ENCODE measurements around the gene MEN1. TPM values are rescaled to one million over a fixed set of nuclear protein-coding genes. Genes with fewer than 3 reads are reported as not detected.

MEN1 gene
- polyA plus RNA-seq: 36.4 TPM

GRCh38 chr11:64810271-64810890 is at the start of gene MEN1:
MEN1 (minus strand) TSS chr11:64810551; CDS start chr11:64810109, 442 bp downstream.
- H3K27me3 Mint-ChIP-seq: no peaks in the 10 kb centered on the region
- peak within 1 kb of the TSS; percentile 93 to 98 (median 96) for H3K4me3 Mint-ChIP-seq
- peak within 1 kb of the TSS; percentile 69 to 87 (median 86) for H3K27ac Mint-ChIP-seq
- H3K36me3 Mint-ChIP-seq: peaks cover 2% of the 10 kb centered on the region
- H3K9me3 Mint-ChIP-seq: no peaks in the 10 kb centered on the region
- peaks cover 21 to 26% (median 22%) of the 10 kb centered on the region in 3 donors for H3K4me1 Mint-ChIP-seq

- H3K4me1 Mint-ChIP-seq: peaks cover 45 to 63% (median 51%) of the 10 kb centered on the region in 3 donors
- no peaks in the 10 kb centered on the region for H3K9me3 Mint-ChIP-seq
- peak overlapping the region; percentile 78 to 94 (median 89) for H3K4me3 Mint-ChIP-seq
Observed at GRCh38 chr11:64859542-64860414, 49.4 kb upstream of the MEN1 start.

GRCh38 chr11:64858467-64859263 is 48.3 kb upstream of the MEN1 start:
- no peaks in the 10 kb centered on the region for H3K27me3 Mint-ChIP-seq
- H3K4me3 Mint-ChIP-seq: peak overlapping the region; percentile 78 to 94 (median 89)

More at GRCh38 chr11:64859542-64860414, 49.4 kb upstream of the MEN1 start:
- Mint-ChIP-seq H3K27ac (peak overlapping the region; percentile 96 to 97 (median 96)), H3K27me3 (no peaks in the 10 kb centered on the region), H3K36me3 (peaks cover 10% of the 10 kb centered on the region)

GRCh38 chr11:64857485-64857884 is 47.1 kb upstream of the MEN1 start:
- Mint-ChIP-seq H3K27me3 (no peaks in the 10 kb centered on the region), H3K36me3 (peaks cover 10% of the 10 kb centered on the region), H3K9me3 (no peaks in the 10 kb centered on the region), H3K4me3 (peak overlapping the region in 2 of 4 donors; percentile 32 to 60), H3K4me1 (peaks cover 58 to 70% (median 60%) of the 10 kb centered on the region in 3 donors), H3K27ac (peak overlapping the region; percentile 65 to 97 (median 82))

More at GRCh38 chr11:64858467-64859263, 48.3 kb upstream of the MEN1 start:
- Mint-ChIP-seq H3K36me3 (peaks cover 10% of the 10 kb centered on the region), H3K4me1 (peaks cover 48 to 66% (median 55%) of the 10 kb centered on the region in 3 donors), H3K27ac (peak overlapping the region; percentile 96 to 97 (median 96)), H3K9me3 (no peaks in the 10 kb centered on the region)

- H3K4me1 Mint-ChIP-seq: peaks cover 59 to 73% (median 64%) of the 10 kb centered on the region in 3 donors
- H3K27me3 Mint-ChIP-seq: no peaks in the 10 kb centered on the region
- peak overlapping the region; percentile 87 to 95 (median 95) for H3K27ac Mint-ChIP-seq
- H3K9me3 Mint-ChIP-seq: no peaks in the 10 kb centered on the region
- H3K36me3 Mint-ChIP-seq: peaks cover 10% of the 10 kb centered on the region
- peak overlapping the region in 2 of 4 donors; percentile 28 to 92 for H3K4me3 Mint-ChIP-seq
Observed at GRCh38 chr11:64856382-64857227, 46.3 kb upstream of the MEN1 start.

- no peaks in the 10 kb centered on the region for H3K9me3 Mint-ChIP-seq
- H3K4me1 Mint-ChIP-seq: peaks cover 61 to 76% (median 64%) of the 10 kb centered on the region in 3 donors
- H3K4me3 Mint-ChIP-seq: peak overlapping the region; percentile 21 to 92 (median 84)
- peak overlapping the region; percentile 92 to 95 (median 95) for H3K27ac Mint-ChIP-seq
- peaks cover 10% of the 10 kb centered on the region for H3K36me3 Mint-ChIP-seq
- no peaks in the 10 kb centered on the region for H3K27me3 Mint-ChIP-seq
Observed at GRCh38 chr11:64855596-64856304, 45.4 kb upstream of the MEN1 start.

- H3K4me3 Mint-ChIP-seq: peak overlapping the region in 3 of 4 donors; percentile 63 to 92 (median 85)
- peaks cover 8% of the 10 kb centered on the region for H3K36me3 Mint-ChIP-seq
Observed at GRCh38 chr11:64854534-64855502, 44.5 kb upstream of the MEN1 start.

GRCh38 chr11:64854157-64854533 is 43.8 kb upstream of the MEN1 start:
- H3K36me3 Mint-ChIP-seq: peaks cover 6% of the 10 kb centered on the region
- no peaks in the 10 kb centered on the region for H3K27me3 Mint-ChIP-seq
- H3K4me1 Mint-ChIP-seq: peaks cover 55 to 76% (median 56%) of the 10 kb centered on the region in 3 donors
- peak overlapping the region; percentile 70 to 87 (median 76) for H3K4me3 Mint-ChIP-seq
- peak overlapping the region; percentile 95 to 99 (median 95) for H3K27ac Mint-ChIP-seq
- no peaks in the 10 kb centered on the region for H3K9me3 Mint-ChIP-seq

More at GRCh38 chr11:64854534-64855502, 44.5 kb upstream of the MEN1 start:
- Mint-ChIP-seq H3K27ac (peak overlapping the region; percentile 92 to 95 (median 95)), H3K4me1 (peaks cover 56 to 74% (median 59%) of the 10 kb centered on the region in 3 donors), H3K9me3 (no peaks in the 10 kb centered on the region), H3K27me3 (no peaks in the 10 kb centered on the region)

- H3K9me3 Mint-ChIP-seq: no peaks in the 10 kb centered on the region
- H3K27me3 Mint-ChIP-seq: no peaks in the 10 kb centered on the region
- H3K4me3 Mint-ChIP-seq: peak overlapping the region; percentile 70 to 89 (median 84)
- peaks cover 55 to 74% (median 56%) of the 10 kb centered on the region in 3 donors for H3K4me1 Mint-ChIP-seq
- H3K36me3 Mint-ChIP-seq: peaks cover 6% of the 10 kb centered on the region
- H3K27ac Mint-ChIP-seq: peak overlapping the region; percentile 95 to 99 (median 95)
Observed at GRCh38 chr11:64853709-64854108, 43.4 kb upstream of the MEN1 start.

- Mint-ChIP-seq H3K36me3 (peaks cover 6% of the 10 kb centered on the region), H3K27ac (peak overlapping the region; percentile 95 to 99 (median 95)), H3K9me3 (no peaks in the 10 kb centered on the region), H3K27me3 (no peaks in the 10 kb centered on the region), H3K4me1 (peaks cover 58 to 77% (median 60%) of the 10 kb centered on the region in 3 donors), H3K4me3 (peak overlapping the region; percentile 70 to 89 (median 84))
Observed at GRCh38 chr11:64852804-64853509, 42.6 kb upstream of the MEN1 start.

GRCh38 chr11:64851831-64852351 is 41.5 kb upstream of the MEN1 start:
- Mint-ChIP-seq H3K4me3 (peak overlapping the region; percentile 72 to 89 (median 82)), H3K36me3 (peaks cover 6% of the 10 kb centered on the region), H3K4me1 (peaks cover 59 to 79% (median 62%) of the 10 kb centered on the region in 3 donors), H3K9me3 (no peaks in the 10 kb centered on the region), H3K27ac (peak overlapping the region; percentile 95 to 99 (median 95)), H3K27me3 (no peaks in the 10 kb centered on the region)

Data from IgD-negative memory B cell (primary cell).